Panc1 (cell line): ENCODE results near the gene FGFR4. TPM values are rescaled to one million over a fixed set of nuclear protein-coding genes. Genes with fewer than 3 reads are reported as not detected.

Experiments used
- ATAC-seq: fragments of 200-7000 bp; cut with Tn5 transposase; 2 replicates; pipeline ENCODE4 v1.9.1; 2020; ENCODE audit warnings: mild to moderate bottlenecking, moderate library complexity
- BruUV-seq: library from RNA; stranded (reverse); fragments of 400-500 nt; replicated peaks from 2 replicates; lab custom pipeline; 2021; lab: Mats Ljungman, UMichigan
- CTCF ChIA-PET: fragments of 300-600 bp; sonication (Branson Sonifier 250); formaldehyde crosslinking; loops from one replicate; lab custom pipeline; 2022; ENCODE audit warnings: antibody characterized with exemption; lab: Charles Lee
- POLR2A ChIA-PET: fragments of 300-600 bp; sonication (Branson Sonifier 250); formaldehyde crosslinking; loops from one replicate; lab custom pipeline; 2022; ENCODE audit warnings: antibody characterized with exemption; lab: Charles Lee
- DNase-seq: peaks from one replicate; pipeline ENCODE4 v3.0.0-alpha.2; 2010; ENCODE audit warnings: low read depth, low spot score
- H3K27ac ChIP-seq: 2 replicates; pipeline ENCODE4 v1.5.1; 2011; ENCODE audit warnings: mild to moderate bottlenecking, low read length, inconsistent platforms
- H3K27me3 ChIP-seq: fragments of 200-500 bp; sonication (Bioruptor generic); 2 replicates; pipeline ENCODE4 v1.6.0; 2014; ENCODE audit warnings: low read length, inconsistent platforms; ENCODE audit not compliant: control insufficient read depth, insufficient read depth
- H3K36me3 ChIP-seq: fragments of 200-500 bp; sonication (Bioruptor generic); 2 replicates; pipeline ENCODE4 v1.5.1; 2014; ENCODE audit warnings: inconsistent platforms, mild to moderate bottlenecking, low read length, moderate library complexity; ENCODE audit not compliant: control insufficient read depth, insufficient read depth
- H3K4me1 ChIP-seq: 2 replicates; pipeline ENCODE4 v1.5.1; 2011; ENCODE audit warnings: inconsistent platforms, mild to moderate bottlenecking, low read length, moderate library complexity; ENCODE audit not compliant: control insufficient read depth, insufficient read depth
- H3K4me3 ChIP-seq, 2 experiments: 2 replicates each; pipeline ENCODE4 v1.5.1; 2011 to 2012; ENCODE audit warnings: low read depth in 2 of 2, low read length in 2 of 2, mild to moderate bottlenecking in 2 of 2, inconsistent platforms in 1 of 2, moderate library complexity in 1 of 2
- H3K9me3 ChIP-seq: fragments of 200-500 bp; sonication (Bioruptor generic); 2 replicates; pipeline ENCODE4 v1.5.1; 2014; ENCODE audit warnings: low read depth, mild to moderate bottlenecking, inconsistent platforms, low read length, moderate library complexity; ENCODE audit not compliant: control insufficient read depth, insufficient read depth
- POLR2AphosphoS5 ChIP-seq: IDR thresholded peaks from 2 replicates; pipeline ENCODE4 v1.6.1; 2012; ENCODE audit warnings: mild to moderate bottlenecking, low read depth, low read length, moderate library complexity
- SIN3A ChIP-seq: IDR thresholded peaks from 2 replicates; pipeline ENCODE4 v1.6.1; 2012; ENCODE audit warnings: low read depth, mild to moderate bottlenecking, low read length, moderate library complexity, borderline replicate concordance; ENCODE audit not compliant: insufficient read depth
- TCF7L2 ChIP-seq: IDR thresholded peaks from 2 replicates; pipeline ENCODE4 v1.6.1; 2011; ENCODE audit warnings: mild to moderate bottlenecking, low read depth, low read length, inconsistent platforms
- in situ Hi-C: cut with HindIII; loops from 2 replicates; pipeline ENCODE4 v1.10.0; 2016; ENCODE audit warnings: low sequenced_read_pairs, low pct_unique_long_range_greater_than_20kb
- intact Hi-C: fragments of 100-400 bp; cut with micrococcal nuclease; formaldehyde crosslinking; loops from one replicate; pipeline ENCODE4 v1.10.0; 2022; ENCODE audit not compliant: unreplicated experiment
- total RNA-seq: library from RNA; stranded (reverse); gene quantifications from one replicate; pipeline ENCODE4 v1.2.1, GENCODE V29; 2021; ENCODE audit not compliant: unreplicated experiment
- TF ChIP-seq, protein P1 (sequence below): fragments of 450-650 bp; IDR thresholded peaks from 2 replicates; pipeline ENCODE4 v1.5.1; 2017; ENCODE audit warnings: mild to moderate bottlenecking
- TF ChIP-seq, protein P2 (sequence below), 2 experiments: IDR thresholded peaks; 2 replicates each; pipeline ENCODE4 v1.6.1; 2011 to 2012; ENCODE audit warnings: low read depth in 2 of 2, control low read depth in 1 of 2, low read length in 1 of 2, mild to moderate bottlenecking in 1 of 2, moderate library complexity in 1 of 2; ENCODE audit not compliant: insufficient read depth in 1 of 2

Gene FGFR4
- total RNA-seq, 1 experiment from 2014 or later, result 7.5 TPM

DNA sequence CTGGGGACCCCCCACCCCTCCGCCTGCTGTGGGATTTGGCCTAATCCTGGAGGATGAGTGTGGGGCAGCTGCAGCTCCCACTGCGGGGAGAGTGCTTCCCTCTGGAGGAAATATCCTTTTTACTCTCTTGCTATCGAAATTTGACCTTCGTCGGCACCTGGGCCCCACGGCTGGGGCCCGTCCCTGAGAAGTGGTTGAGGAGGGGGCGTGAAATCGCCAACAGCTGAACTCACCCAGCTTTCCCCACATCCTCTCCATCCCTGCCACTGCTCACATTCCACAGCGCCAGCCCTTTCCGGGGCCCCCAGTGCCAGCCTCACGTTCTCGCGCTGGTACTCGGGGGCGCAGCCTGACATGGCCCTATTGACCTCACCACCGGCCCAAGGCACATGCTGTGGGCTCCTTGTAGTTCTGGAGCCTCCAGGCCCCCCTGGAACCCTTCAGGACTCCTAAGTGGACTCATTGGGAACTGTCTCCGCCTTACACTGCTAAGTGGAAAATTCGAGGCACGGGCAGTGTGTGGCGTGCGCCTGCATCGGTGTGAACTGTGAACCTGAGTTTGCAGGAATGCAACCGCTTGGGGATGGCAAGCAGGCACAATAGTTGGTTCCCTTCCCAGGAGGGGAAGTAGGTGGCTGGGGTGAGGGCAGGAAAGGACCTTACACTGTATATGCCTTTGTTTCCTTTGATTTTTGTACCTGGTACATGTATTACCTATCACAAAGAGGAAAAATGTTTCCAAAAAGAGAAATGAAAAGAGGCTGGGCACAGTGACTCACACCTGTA is 19.2 kb downstream of the FGFR4 start:
- TF ChIP-seq SIN3A (no peak), TCF7L2 (no peak), POLR2AphosphoS5 (no peak)
- TF ChIP-seq, protein P1, sequence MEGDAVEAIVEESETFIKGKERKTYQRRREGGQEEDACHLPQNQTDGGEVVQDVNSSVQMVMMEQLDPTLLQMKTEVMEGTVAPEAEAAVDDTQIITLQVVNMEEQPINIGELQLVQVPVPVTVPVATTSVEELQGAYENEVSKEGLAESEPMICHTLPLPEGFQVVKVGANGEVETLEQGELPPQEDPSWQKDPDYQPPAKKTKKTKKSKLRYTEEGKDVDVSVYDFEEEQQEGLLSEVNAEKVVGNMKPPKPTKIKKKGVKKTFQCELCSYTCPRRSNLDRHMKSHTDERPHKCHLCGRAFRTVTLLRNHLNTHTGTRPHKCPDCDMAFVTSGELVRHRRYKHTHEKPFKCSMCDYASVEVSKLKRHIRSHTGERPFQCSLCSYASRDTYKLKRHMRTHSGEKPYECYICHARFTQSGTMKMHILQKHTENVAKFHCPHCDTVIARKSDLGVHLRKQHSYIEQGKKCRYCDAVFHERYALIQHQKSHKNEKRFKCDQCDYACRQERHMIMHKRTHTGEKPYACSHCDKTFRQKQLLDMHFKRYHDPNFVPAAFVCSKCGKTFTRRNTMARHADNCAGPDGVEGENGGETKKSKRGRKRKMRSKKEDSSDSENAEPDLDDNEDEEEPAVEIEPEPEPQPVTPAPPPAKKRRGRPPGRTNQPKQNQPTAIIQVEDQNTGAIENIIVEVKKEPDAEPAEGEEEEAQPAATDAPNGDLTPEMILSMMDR, result no peak
- TF ChIP-seq, protein P2, sequence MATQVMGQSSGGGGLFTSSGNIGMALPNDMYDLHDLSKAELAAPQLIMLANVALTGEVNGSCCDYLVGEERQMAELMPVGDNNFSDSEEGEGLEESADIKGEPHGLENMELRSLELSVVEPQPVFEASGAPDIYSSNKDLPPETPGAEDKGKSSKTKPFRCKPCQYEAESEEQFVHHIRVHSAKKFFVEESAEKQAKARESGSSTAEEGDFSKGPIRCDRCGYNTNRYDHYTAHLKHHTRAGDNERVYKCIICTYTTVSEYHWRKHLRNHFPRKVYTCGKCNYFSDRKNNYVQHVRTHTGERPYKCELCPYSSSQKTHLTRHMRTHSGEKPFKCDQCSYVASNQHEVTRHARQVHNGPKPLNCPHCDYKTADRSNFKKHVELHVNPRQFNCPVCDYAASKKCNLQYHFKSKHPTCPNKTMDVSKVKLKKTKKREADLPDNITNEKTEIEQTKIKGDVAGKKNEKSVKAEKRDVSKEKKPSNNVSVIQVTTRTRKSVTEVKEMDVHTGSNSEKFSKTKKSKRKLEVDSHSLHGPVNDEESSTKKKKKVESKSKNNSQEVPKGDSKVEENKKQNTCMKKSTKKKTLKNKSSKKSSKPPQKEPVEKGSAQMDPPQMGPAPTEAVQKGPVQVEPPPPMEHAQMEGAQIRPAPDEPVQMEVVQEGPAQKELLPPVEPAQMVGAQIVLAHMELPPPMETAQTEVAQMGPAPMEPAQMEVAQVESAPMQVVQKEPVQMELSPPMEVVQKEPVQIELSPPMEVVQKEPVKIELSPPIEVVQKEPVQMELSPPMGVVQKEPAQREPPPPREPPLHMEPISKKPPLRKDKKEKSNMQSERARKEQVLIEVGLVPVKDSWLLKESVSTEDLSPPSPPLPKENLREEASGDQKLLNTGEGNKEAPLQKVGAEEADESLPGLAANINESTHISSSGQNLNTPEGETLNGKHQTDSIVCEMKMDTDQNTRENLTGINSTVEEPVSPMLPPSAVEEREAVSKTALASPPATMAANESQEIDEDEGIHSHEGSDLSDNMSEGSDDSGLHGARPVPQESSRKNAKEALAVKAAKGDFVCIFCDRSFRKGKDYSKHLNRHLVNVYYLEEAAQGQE (IDR thresholded peaks at IDR 0.05; ENCODE audit: insufficient read depth in 1 of 2, low read depth in 2 of 2, low read length in 1 of 2), result no peak
- DNase-seq (no peak), ATAC-seq (no peak)
- Histone ChIP-seq H3K36me3 (no peaks in the 10 kb centered on the region), H3K4me3 (no peak overlapping the region), H3K9me3 (no peaks in the 10 kb centered on the region), H3K4me1 (no peaks in the 10 kb centered on the region), H3K27me3 (no peaks in the 10 kb centered on the region), H3K27ac (no peak overlapping the region)
- intact Hi-C loops, result no loop called here
- BruUV-seq, result no TSS peak
- POLR2A ChIA-PET, result interaction anchor here (0.6 to 0.7 kb wide), 2 partner anchors 271 to 460 kb away, joined by 4 to 7 read pairs; no protein-coding TSS in a partner anchor
- in situ Hi-C loops, result no loop called here
- CTCF ChIA-PET, result no interaction called here

DNA sequence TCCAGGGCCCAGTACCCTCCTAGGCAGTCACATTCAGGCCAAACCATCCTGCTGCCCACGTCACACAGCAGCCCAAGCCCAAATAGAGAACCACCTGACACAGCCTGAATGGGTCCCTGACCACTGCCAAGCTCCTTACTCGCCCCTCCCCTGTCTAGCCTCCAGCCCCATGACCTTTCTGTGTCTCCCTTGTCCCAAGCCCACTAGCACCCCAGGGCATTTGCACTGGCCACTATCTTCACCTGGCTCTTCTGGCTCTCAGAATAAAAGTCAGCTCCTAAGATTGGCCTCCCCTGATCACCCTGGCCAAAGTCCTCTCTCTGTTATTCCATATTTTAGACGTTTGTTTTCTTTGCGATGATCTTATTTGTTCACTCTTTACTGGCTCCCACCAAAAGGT is 20.4 kb downstream of the FGFR4 start:
- no peak for DNase-seq
- intact Hi-C loops (no loop called here), in situ Hi-C loops (no loop called here)
- H3K4me3 ChIP-seq, result no peak overlapping the region
- no peak overlapping the region for H3K27ac ChIP-seq
- H3K9me3 ChIP-seq, result no peaks in the 10 kb centered on the region
- ATAC-seq, result no peak
- H3K4me1 ChIP-seq, result no peaks in the 10 kb centered on the region
- H3K27me3 ChIP-seq, result no peaks in the 10 kb centered on the region
- no peaks in the 10 kb centered on the region for H3K36me3 ChIP-seq
- no peak for TF ChIP-seq POLR2AphosphoS5
- TF ChIP-seq TCF7L2, result no peak
- TF ChIP-seq, protein P2 (IDR thresholded peaks at IDR 0.05; ENCODE audit: insufficient read depth in 1 of 2, low read depth in 2 of 2, low read length in 1 of 2), result no peak
- TF ChIP-seq SIN3A, result no peak
- TF ChIP-seq, protein P1, result no peak
- CTCF ChIA-PET, result interaction anchor here (0.5 kb wide), 1 partner anchor 231 kb away, joined by 3 read pairs; no protein-coding TSS in a partner anchor
- POLR2A ChIA-PET, result no interaction called here
- BruUV-seq, result no TSS peak
